ENCODE measurements around the gene PACRG. TPM values are rescaled to one million over a fixed set of nuclear protein-coding genes. Genes with fewer than 3 reads are reported as not detected.

Gene PACRG
- total and polyA plus RNA-seq, 2 of the 8 experiments (the other 6 are each of a cell fraction or from before 2014, with no cell fraction given), result 0.44 to 0.54 TPM

- Histone ChIP-seq H3K9me3 (ENCODE audit: insufficient read depth in 2 of 2, low read depth in 1 of 2, low read length in 1 of 2) (no peaks in the 10 kb centered on the region), H3K23ac (ENCODE audit: insufficient read length) (no peak overlapping the region), H2BK5ac (ENCODE audit: low read depth, low read length) (no peak overlapping the region), H3K18ac (ENCODE audit: extremely low read depth, low read length) (no peak overlapping the region), H2BK120ac (replicated peaks; ENCODE audit: low read depth, low read length) (no peak overlapping the region), H2BK15ac (ENCODE audit: low read length) (no peak overlapping the region), H3K79me1 (ENCODE audit: low read depth, low read length) (no peaks in the 10 kb centered on the region), H3K27me3 (replicated peaks in 1 of 4; ENCODE audit: control insufficient read depth in 3 of 4, extremely low read depth in 1 of 4, insufficient read depth in 3 of 4, low read length in 3 of 4) (no peaks in the 10 kb centered on the region), H3K4me2 (ENCODE audit: insufficient read depth in 1 of 2, low read depth in 2 of 2, low read length in 2 of 2) (no peak overlapping the region), H3K27ac (ENCODE audit: low read depth, low read length) (no peak overlapping the region), H3K14ac (ENCODE audit: insufficient read length) (no peak overlapping the region), H4K8ac (ENCODE audit: extremely low read depth, insufficient read depth, low read length) (no peak overlapping the region), H4K91ac (replicated peaks; ENCODE audit: insufficient read length, low read length) (no peak overlapping the region), H2BK12ac (ENCODE audit: low read depth, low read length) (no peak overlapping the region), H2BK20ac (ENCODE audit: low read length) (no peak overlapping the region), H2AK5ac (ENCODE audit: low read depth, low read length) (no peak overlapping the region), H3K4me1 (replicated peaks in 1 of 4; ENCODE audit: control insufficient read depth in 3 of 4, insufficient read depth in 4 of 4, low read length in 3 of 4) (no peaks in the 10 kb centered on the region), H3K36me3 (ENCODE audit: control insufficient read depth in 2 of 4, insufficient read depth in 4 of 4, low read length in 3 of 4) (no peaks in the 10 kb centered on the region), H3K79me2 (ENCODE audit: control insufficient read depth in 1 of 2, insufficient read depth in 2 of 2, low read length in 2 of 2) (no peaks in the 10 kb centered on the region), H2AFZ (ENCODE audit: low read length) (no peak overlapping the region), H3K23me2 (ENCODE audit: low read depth, low read length) (no peaks in the 10 kb centered on the region), H4K20me1 (replicated peaks in 1 of 2; ENCODE audit: control insufficient read depth in 1 of 2, insufficient read depth in 2 of 2, low read length in 2 of 2) (no peaks in the 10 kb centered on the region), H4K5ac (ENCODE audit: insufficient read length, low read depth, low read length) (no peak overlapping the region), H3K4ac (replicated peaks; ENCODE audit: insufficient read length, low read depth, low read length) (no peak overlapping the region), H3K4me3 (ENCODE audit: extremely low read depth in 1 of 4, insufficient read depth in 2 of 4, low read depth in 3 of 4, low read length in 4 of 4) (no peak overlapping the region), H3K9ac (replicated peaks in 1 of 4; ENCODE audit: extremely low read depth in 1 of 4, low read depth in 3 of 4, low read length in 3 of 4) (no peak overlapping the region), H3K56ac (replicated peaks; ENCODE audit: insufficient read length, low read depth, low read length) (no peak overlapping the region)
- POLR2A ChIA-PET (ENCODE audit: partially characterized antibody), result no interaction called here
- 77% methylated on average over 4 of the region's 4 CpGs; no CpG with 5 or more reads in 1 of the 2 experiments for WGBS, 2 experiments (ENCODE audit: extremely low coverage in 1 of 2, insufficient coverage in 1 of 2, insufficient read length in 1 of 2, insufficient replicate concordance in 2 of 2, low coverage in 1 of 2, low lambda C conversion rate in 2 of 2, missing lambda C conversion rate in 1 of 2)
- no peak for DNase-seq (ENCODE audit: low read depth in 1 of 2, low spot score in 2 of 2)
- no peak for FAIRE-seq
- CTCF ChIA-PET (ENCODE audit: partially characterized antibody), result no interaction called here
- no peak for TF ChIP-seq PHF8 (conservative IDR thresholded peaks at IDR 0.05; ENCODE audit: low read depth, low read length)
- no peak for TF ChIP-seq RAD21 (IDR thresholded peaks at IDR 0.05 in 1 of 2, conservative IDR thresholded peaks at IDR 0.05 in 1 of 2; ENCODE audit: low read depth in 2 of 2, low read length in 2 of 2)
- no peak for TF ChIP-seq KDM4A (IDR thresholded peaks at IDR 0.05; ENCODE audit: low read depth, low read length, severe bottlenecking)
- TF ChIP-seq HDAC2 (IDR thresholded peaks at IDR 0.05; ENCODE audit: borderline replicate concordance in 1 of 2, low read depth in 2 of 2, low read length in 2 of 2), result no peak
- no peak for TF ChIP-seq USF2 (IDR thresholded peaks at IDR 0.05; ENCODE audit: low read length)
- TF ChIP-seq EZH2 (IDR thresholded peaks at IDR 0.05; ENCODE audit: low read depth, low read length, severe bottlenecking), result no peak
Measured at GRCh38 chr6:162798546-162799266, 70.9 kb downstream of the PACRG start.
